NB4 (cell line): ENCODE data around the gene CCDC33.

Source experiments
- DNase-seq: peaks from one replicate; pipeline ENCODE4 v3.0.0; 2010; ENCODE audit warnings: low read depth
- H3K4me3 ChIP-seq: one replicate; pipeline ENCODE4 v1.5.1; 2011; ENCODE audit warnings: mild to moderate bottlenecking, low read depth, low read length, moderate library complexity
- CTCF ChIP-seq: IDR thresholded peaks from one replicate; pipeline ENCODE4 v1.5.1; 2012; ENCODE audit warnings: low read depth, low read length
- MYC ChIP-seq: IDR thresholded peaks from 2 replicates; pipeline ENCODE4 v1.6.1; 2011; ENCODE audit warnings: low read depth, low read length
- POLR2A ChIP-seq: IDR thresholded peaks from 2 replicates; pipeline ENCODE4 v1.6.1; 2011; ENCODE audit warnings: mild to moderate bottlenecking; ENCODE audit not compliant: insufficient read length; ENCODE audit errors: extremely low read depth
- TF ChIP-seq, protein P1 (sequence below): IDR thresholded peaks from 2 replicates; pipeline ENCODE4 v1.6.1; 2011; ENCODE audit warnings: low read depth, low read length

CCDC33 gene

DNA sequence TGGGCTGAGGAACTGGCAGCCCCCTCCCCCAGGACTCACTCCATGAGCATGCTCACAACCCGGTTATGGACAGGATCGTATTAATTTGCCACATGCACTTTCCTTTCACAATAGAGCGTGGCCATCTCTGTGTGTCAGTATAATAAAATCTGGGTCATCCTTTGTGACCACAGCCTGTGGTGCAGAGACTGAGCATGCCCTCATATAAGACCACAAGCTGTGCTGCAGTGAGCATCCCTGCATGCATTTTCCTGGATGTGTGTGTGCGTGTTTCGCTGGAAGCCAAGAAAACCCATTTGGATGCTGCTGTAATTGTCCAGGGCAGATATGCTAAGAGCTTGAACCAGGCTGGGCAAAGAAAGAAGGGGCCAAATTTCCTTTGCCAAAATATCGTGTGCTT lies 91.6 kb downstream of the CCDC33 start:
- no peak for DNase-seq
- no peak overlapping the region for H3K4me3 ChIP-seq
- TF ChIP-seq CTCF, result no peak
- no peak for TF ChIP-seq POLR2A
- TF ChIP-seq, protein P1, sequence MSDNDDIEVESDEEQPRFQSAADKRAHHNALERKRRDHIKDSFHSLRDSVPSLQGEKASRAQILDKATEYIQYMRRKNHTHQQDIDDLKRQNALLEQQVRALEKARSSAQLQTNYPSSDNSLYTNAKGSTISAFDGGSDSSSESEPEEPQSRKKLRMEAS, result no peak

DNA sequence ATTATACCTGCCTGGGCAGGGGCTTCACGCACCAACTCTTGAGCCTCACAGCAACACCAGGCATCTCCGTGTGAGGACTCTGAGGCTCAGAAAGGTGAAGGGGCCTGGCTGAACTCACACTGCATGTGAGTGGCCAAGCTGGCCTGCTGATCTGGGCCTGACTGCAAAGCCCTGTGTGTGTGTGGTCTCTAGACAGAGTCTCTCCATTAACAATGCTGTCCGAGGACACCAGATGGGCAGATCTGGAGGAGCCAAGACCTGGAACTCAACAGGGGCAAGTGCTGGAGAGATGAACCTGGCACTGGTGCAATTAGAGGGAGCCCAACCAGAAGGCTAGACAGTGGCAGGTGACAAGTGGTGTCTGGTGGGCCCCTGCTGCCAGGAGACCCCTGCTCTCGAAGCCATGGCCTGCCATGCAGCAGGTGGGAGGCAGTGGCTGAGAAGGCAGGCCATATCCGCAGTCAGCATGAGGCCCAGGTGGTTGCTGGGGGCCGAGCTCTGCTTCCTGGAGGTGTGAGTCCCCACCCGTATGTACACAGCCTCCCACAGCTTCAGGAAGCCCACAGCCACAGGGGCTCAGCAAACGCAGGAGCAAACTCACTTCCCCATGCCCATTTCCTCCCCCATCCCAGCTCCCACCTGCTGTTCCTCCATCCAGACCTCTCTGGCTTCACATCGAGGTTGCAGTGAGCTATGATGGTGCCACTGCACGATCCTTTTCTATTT lies 92.4 kb downstream of the CCDC33 start:
- peak; percentile 47 for DNase-seq
- TF ChIP-seq CTCF, result no peak
- TF ChIP-seq, protein P1, result peak; percentile 43
- H3K4me3 ChIP-seq, result no peak overlapping the region

- no peak for DNase-seq
- TF ChIP-seq CTCF, result no peak
- no peak for TF ChIP-seq POLR2A
- TF ChIP-seq, protein P1, result no peak
- no peak for TF ChIP-seq MYC
- no peak overlapping the region for H3K4me3 ChIP-seq
Observed at GRCh38 chr15:74330861-74331408, 94.8 kb downstream of the CCDC33 start.

DNA sequence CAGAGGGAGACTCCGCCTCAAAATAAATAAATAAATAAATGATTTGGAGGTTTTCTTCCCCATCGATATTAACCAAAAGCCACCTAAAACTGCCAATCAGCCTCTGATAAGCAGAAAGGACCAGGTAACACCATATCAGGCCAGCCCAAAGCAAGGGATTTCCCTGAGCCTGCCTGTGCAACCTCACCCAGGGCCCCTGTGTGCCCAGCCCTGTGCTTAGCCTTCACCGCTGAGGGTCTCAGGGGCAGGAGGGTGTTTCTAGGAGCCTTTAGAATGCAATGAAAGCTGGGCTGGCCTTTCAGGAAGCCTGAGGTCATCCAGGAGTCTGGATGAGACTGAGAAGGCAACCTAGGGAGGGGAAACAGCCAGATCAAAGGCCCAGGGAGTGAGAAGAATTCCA lies 95.9 kb downstream of the CCDC33 start:
- TF ChIP-seq, protein P1, result no peak
- TF ChIP-seq CTCF (no peak), POLR2A (no peak)
- no peak for DNase-seq
- H3K4me3 ChIP-seq, result no peak overlapping the region

GRCh38 chr15:74332611-74333010 lies 96.5 kb downstream of the CCDC33 start:
- TF ChIP-seq CTCF (no peak), POLR2A (no peak), MYC (no peak)
- TF ChIP-seq, protein P1, result no peak
- no peak overlapping the region for H3K4me3 ChIP-seq
- DNase-seq, result no peak

DNA sequence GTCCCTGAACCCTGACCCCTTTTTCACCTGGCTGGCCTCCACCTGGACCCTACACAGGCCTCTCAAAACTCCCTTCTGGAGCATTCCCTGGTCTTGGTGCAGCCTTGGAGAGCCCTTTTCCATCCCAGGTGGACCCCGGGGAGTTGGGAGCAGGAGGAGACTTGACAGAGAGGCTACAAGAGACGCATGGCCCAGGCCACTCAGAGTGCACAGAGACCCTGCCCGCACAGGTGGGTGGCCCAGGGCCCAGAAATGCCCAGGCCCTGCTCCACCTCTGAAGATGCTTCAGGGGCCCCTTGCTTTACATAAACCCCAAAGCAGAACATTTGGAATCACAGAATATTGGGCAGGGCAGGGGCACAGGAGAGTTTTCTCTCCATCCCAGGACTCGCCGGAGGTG lies 97.0 kb downstream of the CCDC33 start:
- DNase-seq, result no peak
- no peak for TF ChIP-seq POLR2A
- no peak for TF ChIP-seq CTCF
- TF ChIP-seq MYC, result no peak
- TF ChIP-seq, protein P1, result no peak

More for the DNA sequence above, 97.0 kb downstream of the CCDC33 start:
- H3K4me3 ChIP-seq, result no peak overlapping the region
